ENCODE data around the gene TRUB1.

The TRUB1 gene

DNA sequence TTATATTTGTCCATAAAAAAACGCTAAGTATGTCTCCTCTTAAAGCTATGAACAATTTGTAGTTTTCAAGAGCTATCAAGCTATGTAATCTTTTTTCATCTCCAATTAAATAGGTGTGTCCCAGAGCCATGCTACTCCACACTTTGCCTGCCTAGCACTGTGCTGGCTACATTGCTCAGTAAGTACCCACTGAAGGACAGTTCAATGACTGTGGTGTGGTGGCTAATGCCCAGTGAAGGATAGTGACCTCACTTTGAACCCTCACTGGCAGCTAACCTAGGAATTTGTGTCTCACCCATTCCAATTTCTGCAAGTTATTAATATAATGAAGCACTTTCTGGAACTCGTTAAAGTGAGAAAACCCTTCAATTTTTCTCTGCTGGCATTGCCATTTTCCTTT, 14.4 kb upstream of the TRUB1 start:
- no peak for TF ChIP-seq CTCF (IDR thresholded peaks at IDR 0.05; ENCODE audit: borderline replicate concordance, insufficient read depth, low read depth, low read length)
- H3K4me3 ChIP-seq (ENCODE audit: low read depth, low read length) = no peak overlapping the region

- TF ChIP-seq CTCF (IDR thresholded peaks at IDR 0.05; ENCODE audit: borderline replicate concordance, insufficient read depth, low read depth, low read length) = no peak
- H3K4me3 ChIP-seq (ENCODE audit: low read depth, low read length) = no peak overlapping the region
Observed at GRCh38 chr10:114925587-114926586, 12.1 kb upstream of the TRUB1 start.

- TF ChIP-seq CTCF (IDR thresholded peaks at IDR 0.05; ENCODE audit: borderline replicate concordance, insufficient read depth, low read depth, low read length) = no peak
- no peak overlapping the region for H3K4me3 ChIP-seq (ENCODE audit: low read depth, low read length)
Observed at GRCh38 chr10:114928818-114929217, 9.2 kb upstream of the TRUB1 start.

- H3K4me3 ChIP-seq (ENCODE audit: low read depth, low read length) = no peak overlapping the region
- TF ChIP-seq CTCF (IDR thresholded peaks at IDR 0.05; ENCODE audit: borderline replicate concordance, insufficient read depth, low read depth, low read length) = no peak
Observed at GRCh38 chr10:114930320-114930719, 7.7 kb upstream of the TRUB1 start.

DNA sequence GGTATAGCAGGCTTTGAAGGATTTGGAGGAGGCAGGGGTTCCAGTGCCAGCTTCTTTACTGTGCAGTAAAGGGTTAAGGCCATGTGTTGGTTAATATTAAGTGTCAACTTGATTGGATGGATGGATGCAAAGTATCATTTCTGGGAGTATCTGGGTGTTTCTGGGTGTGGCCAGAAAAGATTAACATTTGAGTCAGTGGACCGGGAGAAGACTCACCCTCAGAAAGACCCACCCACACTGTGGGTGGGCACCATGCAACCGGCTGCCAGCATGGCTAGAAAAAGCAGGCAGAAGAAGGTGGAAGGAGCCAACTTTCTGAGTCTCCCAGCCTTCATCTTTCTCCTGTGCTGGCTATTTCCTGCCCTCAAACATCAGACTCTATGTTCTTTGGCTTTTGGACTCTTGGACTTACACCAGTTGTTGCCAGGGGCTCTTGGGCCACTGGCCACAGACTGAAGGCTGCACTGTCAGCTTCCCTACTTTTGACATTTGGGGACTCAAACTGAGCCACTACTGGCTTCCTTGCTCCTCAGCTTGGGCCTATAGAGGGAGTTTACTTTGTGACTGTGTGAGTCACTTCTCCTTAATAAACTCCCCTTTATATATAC, 6.8 kb upstream of the TRUB1 start:
- TF ChIP-seq CTCF (IDR thresholded peaks at IDR 0.05; ENCODE audit: borderline replicate concordance, insufficient read depth, low read depth, low read length) = no peak
- no peak overlapping the region for H3K4me3 ChIP-seq (ENCODE audit: low read depth, low read length)

DNA sequence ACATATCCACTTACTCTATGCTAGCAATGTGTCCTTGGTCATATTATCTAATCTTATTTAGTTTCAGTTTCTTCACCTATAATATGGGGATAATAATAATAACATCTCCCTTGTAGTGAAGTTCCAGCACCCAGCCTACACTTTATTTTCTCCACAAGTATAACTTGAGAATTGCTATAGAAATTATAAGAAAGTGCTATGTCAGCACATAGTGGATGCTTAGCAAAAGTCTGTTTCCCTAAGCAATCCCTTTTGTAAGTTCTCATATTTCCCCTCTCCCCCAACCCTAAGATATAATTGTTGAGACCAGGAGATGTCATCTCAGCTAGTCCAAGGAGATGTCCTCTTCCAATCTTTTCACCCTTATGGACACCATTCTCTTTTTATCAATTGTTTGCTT, 5.8 kb upstream of the TRUB1 start:
- TF ChIP-seq CTCF (IDR thresholded peaks at IDR 0.05; ENCODE audit: borderline replicate concordance, insufficient read depth, low read depth, low read length) = no peak
- no peak overlapping the region for H3K4me3 ChIP-seq (ENCODE audit: low read depth, low read length)

All from GM12875 (cell line).